CD8-positive, alpha-beta memory T cell (primary cell): Measurements from ENCODE around the gene ZBTB16. TPM values are rescaled to one million over a fixed set of nuclear protein-coding genes. Genes with fewer than 3 reads are reported as not detected.

Experiments used
- CTCF ChIA-PET: fragments of 350-600 bp; sonication (Branson Sonifier 250); formaldehyde crosslinking; loops from one replicate; lab custom pipeline; 2021; ENCODE audit warnings: antibody characterized with exemption; lab: Charles Lee
- POLR2A ChIA-PET: fragments of 350-600 bp; sonication (Branson Sonifier 250); formaldehyde crosslinking; loops from one replicate; lab custom pipeline; 2021; ENCODE audit warnings: antibody characterized with exemption; lab: Charles Lee
- DNase-seq, 5 donors: peaks; one replicate each; pipeline versions ENCODE4 v3.0.0 to v3.0.0-alpha.2; 2020 to 2022; ENCODE audit warnings: mixed read lengths in 1 of 5
- H3K27ac ChIP-seq: one replicate; pipeline ENCODE4 v1.7.0; 2013; ENCODE audit warnings: low read depth, mild to moderate bottlenecking, low read length, moderate library complexity
- H3K27me3 ChIP-seq: 2 replicates; pipeline ENCODE4 v1.7.0; 2013; ENCODE audit warnings: low read length, mild to moderate bottlenecking; ENCODE audit not compliant: insufficient read depth, poor library complexity, severe bottlenecking
- H3K36me3 ChIP-seq: 2 replicates; pipeline ENCODE4 v1.7.0; 2013; ENCODE audit warnings: mild to moderate bottlenecking, low read length, moderate library complexity; ENCODE audit not compliant: insufficient read depth
- H3K4me1 ChIP-seq: 2 replicates; pipeline ENCODE4 v1.7.0; 2013; ENCODE audit warnings: mild to moderate bottlenecking, low read length, moderate library complexity; ENCODE audit not compliant: insufficient read depth
- H3K4me3 ChIP-seq: 2 replicates; pipeline ENCODE4 v1.7.0; 2013; ENCODE audit warnings: mild to moderate bottlenecking, low read length
- H3K9me3 ChIP-seq: 2 replicates; pipeline ENCODE4 v1.7.0; 2013; ENCODE audit warnings: mild to moderate bottlenecking, low read length
- H3K27ac Mint-ChIP-seq, 8 donors: one replicate each; pipeline ENCODE4 v1.8.0; 2020 to 2021; ENCODE audit warnings: mixed read lengths in 8 of 8, mild to moderate bottlenecking in 6 of 8, inconsistent platforms in 3 of 8, moderate library complexity in 3 of 8
- H3K27me3 Mint-ChIP-seq, 2 donors: one replicate each; pipeline ENCODE4 v1.8.0; 2020 to 2021; ENCODE audit warnings: mixed read lengths in 2 of 2, mild to moderate bottlenecking in 1 of 2, moderate library complexity in 1 of 2
- H3K36me3 Mint-ChIP-seq, 3 donors: one replicate each; pipeline ENCODE4 v1.8.0; 2020 to 2021; ENCODE audit warnings: mixed read lengths in 3 of 3, inconsistent platforms in 1 of 3, mild to moderate bottlenecking in 1 of 3
- H3K4me1 Mint-ChIP-seq, 3 donors: one replicate each; pipeline ENCODE4 v1.8.0; 2020 to 2021; ENCODE audit warnings: mixed read lengths in 3 of 3, inconsistent platforms in 1 of 3, mild to moderate bottlenecking in 1 of 3
- H3K4me3 Mint-ChIP-seq, 7 donors: one replicate each; pipeline ENCODE4 v1.8.0; 2020 to 2021; ENCODE audit warnings: mixed read lengths in 7 of 7, mild to moderate bottlenecking in 6 of 7, moderate library complexity in 4 of 7, inconsistent platforms in 2 of 7
- H3K9me3 Mint-ChIP-seq, 5 donors: one replicate each; pipeline ENCODE4 v1.8.0; 2020 to 2022; ENCODE audit warnings: mixed read lengths in 5 of 5, mild to moderate bottlenecking in 3 of 5, moderate library complexity in 2 of 5, inconsistent platforms in 1 of 5
- polyA plus RNA-seq: library from polyadenylated mRNA; unstranded; fragments of 300-500 nt; fragmentation: Illumina TruSeq; gene quantifications from one replicate; pipeline ENCODE4 v1.2.3, GENCODE V29; 2021
- total RNA-seq, 2 experiments: library from RNA; stranded (reverse); gene quantifications; one replicate each; pipeline ENCODE4 v1.2.3, GENCODE V29; 2021

The ZBTB16 gene
- total and polyA plus RNA-seq, 3 experiments from 2014 or later, result 2.1 to 71.9 (median 2.2) TPM

GRCh38 chr11:114152785-114153184 lies 93.3 kb downstream of the ZBTB16 start:
- DNase-seq, result no peak
- H3K27me3 Mint-ChIP-seq, result no peaks in the 10 kb centered on the region
- peaks cover 5% of the 10 kb centered on the region for H3K4me1 ChIP-seq
- H3K4me1 Mint-ChIP-seq, result peaks cover 67 to 76% (median 68%) of the 10 kb centered on the region in 3 donors
- no peaks in the 10 kb centered on the region for H3K9me3 ChIP-seq
- no peak overlapping the region for H3K4me3 ChIP-seq
- H3K27ac ChIP-seq, result no peak overlapping the region
- no peaks in the 10 kb centered on the region for H3K36me3 ChIP-seq
- CTCF ChIA-PET, result no interaction called here
- H3K27me3 ChIP-seq, result no peaks in the 10 kb centered on the region
- peaks cover 0 to 4% (median 4%) of the 10 kb centered on the region in 3 donors for H3K36me3 Mint-ChIP-seq
- H3K4me3 Mint-ChIP-seq, result peak overlapping the region in 4 of 7 donors; percentile 8 to 37 (median 30)
- POLR2A ChIA-PET, result interaction anchor here (0.6 kb wide), 1 partner anchor 14 kb away, joined by 6 read pairs; no protein-coding TSS in a partner anchor
- H3K27ac Mint-ChIP-seq, result peak overlapping the region in 6 of 8 donors; percentile 4 to 84 (median 22)
- H3K9me3 Mint-ChIP-seq, result no peaks in the 10 kb centered on the region

GRCh38 chr11:114153224-114153623 lies 93.7 kb downstream of the ZBTB16 start:
- H3K9me3 ChIP-seq, result no peaks in the 10 kb centered on the region
- H3K36me3 Mint-ChIP-seq, result peaks cover 0 to 4% (median 4%) of the 10 kb centered on the region in 3 donors
- H3K27me3 Mint-ChIP-seq, result no peaks in the 10 kb centered on the region
- POLR2A ChIA-PET, result no interaction called here
- H3K4me3 Mint-ChIP-seq, result peak overlapping the region in 2 of 7 donors; percentile 26 to 32
- H3K4me1 ChIP-seq, result peaks cover 10% of the 10 kb centered on the region
- H3K9me3 Mint-ChIP-seq, result no peaks in the 10 kb centered on the region
- H3K27ac Mint-ChIP-seq, result peak overlapping the region in 5 of 8 donors; percentile 25 to 70 (median 52)
- DNase-seq, result no peak
- CTCF ChIA-PET, result no interaction called here
- H3K27ac ChIP-seq, result no peak overlapping the region
- no peak overlapping the region for H3K4me3 ChIP-seq
- H3K36me3 ChIP-seq, result no peaks in the 10 kb centered on the region
- peaks cover 67 to 77% (median 69%) of the 10 kb centered on the region in 3 donors for H3K4me1 Mint-ChIP-seq
- no peaks in the 10 kb centered on the region for H3K27me3 ChIP-seq

GRCh38 chr11:114154271-114155047 lies 94.9 kb downstream of the ZBTB16 start:
- H3K4me1 ChIP-seq, result peaks cover 22% of the 10 kb centered on the region
- POLR2A ChIA-PET, result no interaction called here
- no peak overlapping the region for H3K4me3 ChIP-seq
- no peaks in the 10 kb centered on the region for H3K9me3 Mint-ChIP-seq
- H3K4me3 Mint-ChIP-seq, result peak overlapping the region in 1 of 7 donors; percentile 28
- peaks cover 68 to 77% (median 69%) of the 10 kb centered on the region in 3 donors for H3K4me1 Mint-ChIP-seq
- no peaks in the 10 kb centered on the region for H3K27me3 ChIP-seq
- H3K27ac ChIP-seq, result no peak overlapping the region
- H3K36me3 Mint-ChIP-seq, result peaks cover 0 to 4% (median 4%) of the 10 kb centered on the region in 3 donors
- H3K36me3 ChIP-seq, result no peaks in the 10 kb centered on the region
- no peak for DNase-seq
- H3K27ac Mint-ChIP-seq, result peak overlapping the region in 6 of 8 donors; percentile 3 to 39 (median 26)
- no peaks in the 10 kb centered on the region for H3K27me3 Mint-ChIP-seq
- no peaks in the 10 kb centered on the region for H3K9me3 ChIP-seq
- CTCF ChIA-PET, result interaction anchor here (2.4 kb wide), 1 partner anchor 107 kb away, joined by 9 read pairs; no protein-coding TSS in a partner anchor

GRCh38 chr11:114155116-114155515 lies 95.6 kb downstream of the ZBTB16 start:
- Mint-ChIP-seq H3K4me1 (peaks cover 68 to 77% (median 69%) of the 10 kb centered on the region in 3 donors), H3K27me3 (no peaks in the 10 kb centered on the region), H3K36me3 (peaks cover 0 to 4% (median 4%) of the 10 kb centered on the region in 3 donors), H3K27ac (peak overlapping the region in 5 of 8 donors; percentile 15 to 72 (median 24)), H3K4me3 (no peak overlapping the region), H3K9me3 (no peaks in the 10 kb centered on the region)
- Histone ChIP-seq H3K4me1 (peaks cover 27% of the 10 kb centered on the region), H3K27ac (no peak overlapping the region), H3K4me3 (no peak overlapping the region), H3K9me3 (no peaks in the 10 kb centered on the region), H3K27me3 (no peaks in the 10 kb centered on the region), H3K36me3 (no peaks in the 10 kb centered on the region)
- no peak for DNase-seq
- POLR2A ChIA-PET, result no interaction called here
- CTCF ChIA-PET, result interaction anchor here (2.4 kb wide), 1 partner anchor 106 kb away, joined by 9 read pairs; no protein-coding TSS in a partner anchor

GRCh38 chr11:114156131-114156581 lies 96.6 kb downstream of the ZBTB16 start:
- CTCF ChIA-PET, result interaction anchor here (2.4 kb wide), 1 partner anchor 105 kb away, joined by 9 read pairs; no protein-coding TSS in a partner anchor
- H3K4me1 ChIP-seq, result peaks cover 37% of the 10 kb centered on the region

GRCh38 chr11:114156782-114157181 lies 97.3 kb downstream of the ZBTB16 start:
- Mint-ChIP-seq H3K27ac (peak overlapping the region in 5 of 8 donors; percentile 67 to 87 (median 78)), H3K4me1 (peaks cover 73 to 87% (median 81%) of the 10 kb centered on the region in 3 donors)

More at GRCh38 chr11:114156131-114156581, 96.6 kb downstream of the ZBTB16 start:
- Histone ChIP-seq H3K27ac (no peak overlapping the region), H3K36me3 (no peaks in the 10 kb centered on the region), H3K27me3 (no peaks in the 10 kb centered on the region), H3K9me3 (no peaks in the 10 kb centered on the region), H3K4me3 (no peak overlapping the region)
- H3K36me3 Mint-ChIP-seq, result peaks cover 0 to 4% (median 4%) of the 10 kb centered on the region in 3 donors
- H3K4me1 Mint-ChIP-seq, result peaks cover 71 to 84% (median 77%) of the 10 kb centered on the region in 3 donors
- H3K4me3 Mint-ChIP-seq, result no peak overlapping the region
- no peak for DNase-seq
- no peaks in the 10 kb centered on the region for H3K9me3 Mint-ChIP-seq
- no peaks in the 10 kb centered on the region for H3K27me3 Mint-ChIP-seq
- POLR2A ChIA-PET, result no interaction called here
- peak overlapping the region in 6 of 8 donors; percentile 3 to 87 (median 38) for H3K27ac Mint-ChIP-seq

GRCh38 chr11:114157476-114158050 lies 98.1 kb downstream of the ZBTB16 start:
- Histone ChIP-seq H3K36me3 (no peaks in the 10 kb centered on the region), H3K9me3 (no peaks in the 10 kb centered on the region), H3K27me3 (no peaks in the 10 kb centered on the region), H3K4me1 (peaks cover 51% of the 10 kb centered on the region), H3K27ac (no peak overlapping the region), H3K4me3 (no peak overlapping the region)
- ChIA-PET POLR2A (no interaction called here), CTCF (interaction anchor here (0.7 to 3.6 kb wide), 5 partner anchors 15 to 261 kb away, joined by 3 to 35 read pairs (median 4); partner anchors contain the start of gene ZBTB16)
- peak overlapping the region in 4 of 7 donors; percentile 31 to 62 (median 56) for H3K4me3 Mint-ChIP-seq
- peak overlapping the region in 7 of 8 donors; percentile 52 to 95 (median 81) for H3K27ac Mint-ChIP-seq
- no peaks in the 10 kb centered on the region for H3K27me3 Mint-ChIP-seq
- H3K36me3 Mint-ChIP-seq, result peaks cover 0 to 4% (median 0%) of the 10 kb centered on the region in 3 donors
- no peaks in the 10 kb centered on the region for H3K9me3 Mint-ChIP-seq
- DNase-seq, result no peak
- peaks cover 69 to 85% (median 81%) of the 10 kb centered on the region in 3 donors for H3K4me1 Mint-ChIP-seq

More at GRCh38 chr11:114156782-114157181, 97.3 kb downstream of the ZBTB16 start:
- Histone ChIP-seq H3K27me3 (no peaks in the 10 kb centered on the region), H3K4me1 (peaks cover 43% of the 10 kb centered on the region), H3K4me3 (no peak overlapping the region), H3K36me3 (no peaks in the 10 kb centered on the region), H3K9me3 (no peaks in the 10 kb centered on the region), H3K27ac (no peak overlapping the region)
- Mint-ChIP-seq H3K27me3 (no peaks in the 10 kb centered on the region), H3K4me3 (peak overlapping the region in 2 of 7 donors; percentile 57 to 58), H3K36me3 (peaks cover 0 to 4% (median 2%) of the 10 kb centered on the region in 3 donors), H3K9me3 (no peaks in the 10 kb centered on the region)
- CTCF ChIA-PET, result interaction anchor here (2.4 kb wide), 1 partner anchor 105 kb away, joined by 9 read pairs; no protein-coding TSS in a partner anchor
- POLR2A ChIA-PET, result no interaction called here
- no peak for DNase-seq
